Keratinocyte (primary cell): ENCODE measurements around the gene UBC. TPM values are rescaled to one million over a fixed set of nuclear protein-coding genes. Genes with fewer than 3 reads are reported as not detected.

Experiments used
- DNase-seq: peaks from one replicate; pipeline ENCODE4 v3.0.0-alpha.2; 2011; ENCODE audit warnings: low read depth, missing footprints, low spot score
- FAIRE-seq: peaks from 2 replicates; lab custom pipeline; 2011; peaks lifted over from hg19 to GRCh38; lab: Jason Lieb, UNC
- H2AFZ ChIP-seq: 2 replicates; pipeline ENCODE4 v1.6.0; 2012; ENCODE audit warnings: low read length, control low read depth, inconsistent platforms; ENCODE audit not compliant: control insufficient read depth
- H3K27ac ChIP-seq: 2 replicates; pipeline ENCODE4 v1.5.1; 2011; ENCODE audit warnings: low read length; ENCODE audit not compliant: control insufficient read depth, insufficient read depth
- H3K27me3 ChIP-seq: 3 replicates; pipeline ENCODE4 v1.6.0; 2011; ENCODE audit warnings: low read length; ENCODE audit not compliant: control insufficient read depth, insufficient read depth; ENCODE audit errors: extremely low read depth
- H3K36me3 ChIP-seq, 2 experiments: 2 replicates in 1 of 2; 3 replicates in 1 of 2; pipeline ENCODE4 v1.5.1; 2011; ENCODE audit warnings: low read length in 2 of 2, mild to moderate bottlenecking in 1 of 2; ENCODE audit not compliant: control insufficient read depth in 2 of 2, insufficient read depth in 2 of 2; ENCODE audit errors: extremely low read depth in 1 of 2
- H3K4me1 ChIP-seq: 3 replicates; pipeline ENCODE4 v1.5.1; 2011; ENCODE audit warnings: low read length; ENCODE audit not compliant: control insufficient read depth, insufficient read depth; ENCODE audit errors: extremely low read depth
- H3K4me2 ChIP-seq: 3 replicates; pipeline ENCODE4 v1.6.0; 2011; ENCODE audit warnings: low read depth, low read length; ENCODE audit not compliant: control insufficient read depth, insufficient read depth; ENCODE audit errors: extremely low read depth
- H3K4me3 ChIP-seq, 3 experiments: fragments of 200-600 bp in 1 of 3; sonication (generic) in 1 of 3; 2 replicates in 2 of 3; 3 replicates in 1 of 3; pipeline ENCODE4 v1.5.1; 2011 to 2016; ENCODE audit warnings: low read length in 3 of 3, mild to moderate bottlenecking in 3 of 3, control low read depth in 2 of 3, inconsistent platforms in 1 of 3, low read depth in 1 of 3, mixed read lengths in 1 of 3, mixed run types in 1 of 3, moderate library complexity in 1 of 3; ENCODE audit not compliant: control insufficient read depth in 2 of 3, insufficient read depth in 2 of 3; ENCODE audit errors: extremely low read depth in 1 of 3
- H3K79me2 ChIP-seq: 2 replicates; pipeline ENCODE4 v1.6.0; 2012; ENCODE audit warnings: low read length; ENCODE audit not compliant: control insufficient read depth, insufficient read depth
- H3K9ac ChIP-seq: 3 replicates; pipeline ENCODE4 v1.6.0; 2011; ENCODE audit warnings: low read length; ENCODE audit not compliant: control insufficient read depth, insufficient read depth; ENCODE audit errors: extremely low read depth
- H3K9me1 ChIP-seq: 3 replicates; pipeline ENCODE4 v1.6.0; 2011; ENCODE audit warnings: low read length; ENCODE audit not compliant: control insufficient read depth, insufficient read depth; ENCODE audit errors: extremely low read depth
- H3K9me3 ChIP-seq: 2 replicates; pipeline ENCODE4 v1.5.1; 2012; ENCODE audit warnings: low read depth, low read length; ENCODE audit not compliant: control insufficient read depth
- H4K20me1 ChIP-seq: 3 replicates; pipeline ENCODE4 v1.6.0; 2011; ENCODE audit warnings: low read length; ENCODE audit not compliant: control insufficient read depth, insufficient read depth; ENCODE audit errors: extremely low read depth
- CTCF ChIP-seq, 3 experiments: IDR thresholded peaks in 1 of 3; conservative IDR thresholded peaks in 1 of 3; optimal IDR thresholded peaks in 1 of 3; 2 replicates in 2 of 3; 3 replicates in 1 of 3; pipeline versions ENCODE3 to v1.5.1; 2011; ENCODE audit warnings: low read length in 3 of 3, mild to moderate bottlenecking in 3 of 3, moderate library complexity in 2 of 3, control low read depth in 1 of 3, inconsistent platforms in 1 of 3; ENCODE audit not compliant: insufficient read depth in 2 of 3; ENCODE audit errors: extremely low read depth in 1 of 3
- EZH2 ChIP-seq: IDR thresholded peaks from one replicate; pipeline ENCODE4 v1.6.1; 2012; ENCODE audit warnings: inconsistent platforms, mild to moderate bottlenecking, low read length, moderate library complexity
- dilution Hi-C: fragments of 300-500 bp; cut with MboI; formaldehyde crosslinking; loops from one replicate; pipeline ENCODE4 v1.7.0; 2020; ENCODE audit warnings: low sequenced_read_pairs; ENCODE audit not compliant: extremely low pct_ligation_motif_present
- polyA plus RNA-seq, 5 experiments: library from polyadenylated mRNA; depleted of rRNA in 3 of 5; stranded (reverse) in 3 of 5; stranded (forward) in 1 of 5; unstranded in 1 of 5; fragments of >200 nt; gene quantifications; 1 replicate in 1 of 5; 2 replicates in 3 of 5; 3 replicates in 1 of 5; pipeline versions ENCODE4 v1.2.1 to v1.2.3, GENCODE V29; 2011 to 2012; ENCODE audit warnings: missing spikeins in 2 of 5, low read depth in 1 of 5, low replicate concordance in 1 of 5

UBC gene
- polyA plus RNA-seq, 1 donor (not counting 4 experiments of a cell fraction or from before 2014, with no cell fraction given) = 2,363 TPM

DNA sequence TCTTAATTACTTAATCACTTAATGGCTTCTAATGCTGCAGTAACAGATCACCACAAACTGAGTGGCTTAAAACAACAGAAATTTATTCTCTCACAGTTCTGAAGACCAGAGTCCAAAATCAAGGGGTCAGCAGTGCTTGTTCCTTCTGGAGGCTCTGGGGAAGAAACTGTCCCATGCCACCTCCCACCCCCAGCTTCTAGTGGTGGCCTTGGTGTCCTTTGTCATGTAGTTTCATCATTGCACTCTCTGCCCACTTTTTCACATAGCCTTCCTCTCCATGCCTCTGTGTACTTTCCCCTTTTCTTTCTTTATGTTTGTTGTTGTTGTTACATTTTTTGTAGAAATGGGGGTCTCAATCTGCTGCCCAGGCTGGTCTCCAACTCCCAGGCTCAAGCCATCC, 16.1 kb upstream of the UBC start:
- H2AFZ ChIP-seq = no peak overlapping the region
- FAIRE-seq = no peak
- H3K36me3 ChIP-seq = no peaks in the 10 kb centered on the region
- H3K4me2 ChIP-seq = no peak overlapping the region
- TF ChIP-seq CTCF (optimal IDR thresholded peaks at IDR 0.05 in 1 of 3, IDR thresholded peaks at IDR 0.05 in 1 of 3, conservative IDR thresholded peaks at IDR 0.05 in 1 of 3; ENCODE audit: extremely low read depth in 1 of 3, insufficient read depth in 2 of 3, low read length in 3 of 3) = no peak
- TF ChIP-seq EZH2 = no peak
- H3K9ac ChIP-seq = no peak overlapping the region
- H3K9me1 ChIP-seq = no peaks in the 10 kb centered on the region
- dilution Hi-C loops = no loop called here
- no peaks in the 10 kb centered on the region for H4K20me1 ChIP-seq
- H3K79me2 ChIP-seq = no peaks in the 10 kb centered on the region
- no peaks in the 10 kb centered on the region for H3K9me3 ChIP-seq
- H3K27me3 ChIP-seq = no peaks in the 10 kb centered on the region
- DNase-seq = no peak
- no peak overlapping the region for H3K4me3 ChIP-seq
- no peak overlapping the region for H3K27ac ChIP-seq
- peaks cover 16% of the 10 kb centered on the region for H3K4me1 ChIP-seq

GRCh38 chr12:124929649-124930419, 15.4 kb upstream of the UBC start:
- peak overlapping the region; percentile 19 for H3K4me2 ChIP-seq
- no peaks in the 10 kb centered on the region for H3K79me2 ChIP-seq
- H2AFZ ChIP-seq = no peak overlapping the region
- no peaks in the 10 kb centered on the region for H3K27me3 ChIP-seq
- H3K4me3 ChIP-seq = no peak overlapping the region
- H3K36me3 ChIP-seq = no peaks in the 10 kb centered on the region
- no peaks in the 10 kb centered on the region for H3K9me1 ChIP-seq
- peak overlapping the region; percentile 89 for H3K27ac ChIP-seq
- H4K20me1 ChIP-seq = no peaks in the 10 kb centered on the region
- DNase-seq (no peak), FAIRE-seq (no peak)
- H3K4me1 ChIP-seq = peaks cover 16% of the 10 kb centered on the region
- no peak for TF ChIP-seq CTCF (optimal IDR thresholded peaks at IDR 0.05 in 1 of 3, IDR thresholded peaks at IDR 0.05 in 1 of 3, conservative IDR thresholded peaks at IDR 0.05 in 1 of 3; ENCODE audit: extremely low read depth in 1 of 3, insufficient read depth in 2 of 3, low read length in 3 of 3)
- TF ChIP-seq EZH2 = no peak
- H3K9me3 ChIP-seq = no peaks in the 10 kb centered on the region
- no peak overlapping the region for H3K9ac ChIP-seq
- dilution Hi-C loops = no loop called here
